Superior temporal gyrus (tissue), 1 donor: Measurements from ENCODE around the gene ATF3.
A peak's percentile ranks its signal among the peaks of the same experiment; 100 is the strongest.

Source experiments
- DNase-seq: peaks from one replicate; pipeline ENCODE4 v3.0.0-alpha.2; 2016; ENCODE audit errors: extremely low spot score

Gene ATF3, protein sequence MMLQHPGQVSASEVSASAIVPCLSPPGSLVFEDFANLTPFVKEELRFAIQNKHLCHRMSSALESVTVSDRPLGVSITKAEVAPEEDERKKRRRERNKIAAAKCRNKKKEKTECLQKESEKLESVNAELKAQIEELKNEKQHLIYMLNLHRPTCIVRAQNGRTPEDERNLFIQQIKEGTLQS

DNA sequence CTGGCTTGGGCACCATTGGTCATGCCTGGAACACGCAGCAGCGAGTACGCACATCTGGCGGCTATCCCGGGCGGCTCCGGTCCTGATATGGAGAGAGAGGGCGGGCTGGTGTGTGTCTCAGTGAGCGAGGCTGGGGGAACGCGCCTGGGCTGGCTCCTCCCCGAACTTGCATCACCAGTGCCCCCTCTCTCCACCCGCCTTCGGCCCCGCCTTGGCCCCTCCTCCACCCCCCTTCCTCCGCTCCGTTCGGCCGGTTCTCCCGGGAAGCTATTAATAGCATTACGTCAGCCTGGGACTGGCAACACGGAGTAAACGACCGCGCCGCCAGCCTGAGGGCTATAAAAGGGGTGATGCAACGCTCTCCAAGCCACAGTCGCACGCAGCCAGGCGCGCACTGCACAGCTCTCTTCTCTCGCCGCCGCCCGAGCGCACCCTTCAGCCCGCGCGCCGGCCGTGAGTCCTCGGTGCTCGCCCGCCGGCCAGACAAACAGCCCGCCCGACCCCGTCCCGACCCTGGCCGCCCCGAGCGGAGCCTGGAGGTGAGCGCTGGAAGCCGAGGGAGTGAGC is at the start of gene ATF3:
ATF3 (plus strand) TSS at position 370 of the 567 bp plus-strand sequence. CDS start 6,261 bp downstream, outside the sequence.
- peak; percentile 98 for DNase-seq

DNA sequence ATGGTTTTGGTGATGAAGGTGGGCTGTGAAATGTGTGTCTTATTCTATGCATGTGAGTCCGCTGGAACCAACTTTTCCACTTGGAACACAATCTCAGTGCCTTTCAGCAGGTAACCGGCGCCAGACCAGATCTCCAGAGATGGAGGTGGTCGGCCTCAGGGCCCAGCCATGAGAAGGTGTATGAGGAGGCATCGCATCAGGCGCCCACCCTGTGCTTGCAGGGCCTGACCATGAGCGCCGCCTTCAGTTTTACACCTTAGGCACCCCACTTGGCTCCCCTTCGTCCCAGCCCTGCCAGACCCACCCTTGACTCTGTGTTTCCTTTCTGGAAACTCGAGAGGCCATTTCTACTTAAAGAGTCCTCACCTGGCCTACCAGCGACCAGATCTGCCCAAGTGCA is 48.6 kb upstream of the ATF3 start:
- no peak for DNase-seq

DNA sequence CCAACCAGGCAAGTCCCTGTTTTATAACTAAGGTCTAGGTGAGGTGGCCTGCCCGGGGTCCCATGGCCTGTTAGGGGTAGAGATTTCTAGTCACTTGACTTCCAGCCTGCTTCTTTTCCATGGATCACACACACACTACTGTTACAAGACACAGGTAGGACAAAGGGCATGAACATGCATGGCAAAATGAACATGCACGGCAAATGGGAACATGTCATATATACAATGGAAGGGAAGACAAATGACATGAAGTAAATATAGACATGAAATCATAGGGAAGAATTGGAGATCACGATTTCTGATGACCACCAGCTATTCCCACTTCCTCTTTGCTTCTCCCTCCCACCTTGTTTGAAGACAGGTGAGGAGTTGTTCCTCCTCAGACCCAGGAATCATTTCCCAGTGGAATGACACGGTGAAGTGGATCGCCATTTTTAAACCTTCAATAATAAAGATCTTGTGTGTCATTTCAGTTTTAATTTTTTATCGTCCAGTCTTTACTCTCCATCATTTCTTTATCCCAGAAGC is 47.6 kb upstream of the ATF3 start:
- DNase-seq: no peak

DNA sequence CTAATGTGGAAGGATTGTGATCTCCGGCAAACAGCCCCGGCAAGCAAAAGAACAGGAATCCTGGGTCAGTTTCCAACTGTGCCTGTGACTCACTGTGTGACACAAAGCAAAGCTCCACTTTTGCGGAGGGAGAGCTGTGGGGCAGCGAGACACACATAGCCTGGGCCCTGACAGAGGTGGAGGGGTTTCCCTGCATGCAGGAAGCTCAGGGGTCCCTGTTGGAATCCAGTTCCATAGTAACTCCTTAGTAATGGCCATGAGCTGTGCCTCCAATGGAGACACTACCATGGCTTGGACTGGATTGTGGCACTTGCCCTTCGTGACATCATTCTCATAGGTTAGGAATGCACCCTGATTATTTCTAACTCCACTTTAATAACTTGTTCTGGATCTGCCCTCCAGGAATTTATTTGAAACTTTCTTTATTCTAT is 47.0 kb upstream of the ATF3 start:
- no peak for DNase-seq

DNA sequence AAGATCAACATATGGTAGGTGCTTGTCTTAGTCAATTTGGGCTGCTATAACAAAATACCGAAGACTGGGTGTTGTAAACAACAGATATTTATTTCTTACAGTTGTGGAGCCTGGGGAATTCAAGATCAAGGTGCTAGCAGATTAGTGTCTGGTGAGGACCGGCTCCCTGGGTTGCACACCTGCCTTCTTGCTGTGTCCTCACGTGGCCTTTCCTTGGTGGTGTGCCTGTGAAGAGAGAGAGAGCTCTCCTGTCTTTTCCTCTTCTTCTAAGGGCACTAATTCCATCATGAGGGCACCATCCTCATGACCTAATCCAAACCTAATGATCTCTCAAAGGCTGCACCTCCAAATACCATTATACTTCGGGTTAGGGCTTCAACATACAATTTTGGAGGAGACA is 45.8 kb upstream of the ATF3 start:
- no peak for DNase-seq

DNA sequence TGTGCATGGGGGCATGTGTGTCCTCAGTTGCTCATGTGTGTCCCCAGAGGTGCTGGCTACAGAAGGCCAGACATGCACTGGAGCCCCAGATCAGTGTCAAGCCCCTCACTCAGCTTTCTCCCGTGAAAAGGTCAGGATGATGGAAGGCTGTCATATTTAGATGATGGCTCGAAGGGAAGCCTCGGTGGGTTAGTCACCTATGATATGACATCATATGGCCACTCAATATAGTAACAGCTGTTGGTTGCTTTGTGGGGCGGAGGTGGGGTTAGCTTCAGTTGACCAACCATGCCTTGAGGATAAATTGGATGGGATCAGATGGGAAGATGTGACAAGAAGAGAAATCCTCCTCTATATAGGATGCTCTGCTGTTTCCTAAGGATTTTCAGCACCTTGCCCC is 43.5 kb upstream of the ATF3 start:
- no peak for DNase-seq

DNA sequence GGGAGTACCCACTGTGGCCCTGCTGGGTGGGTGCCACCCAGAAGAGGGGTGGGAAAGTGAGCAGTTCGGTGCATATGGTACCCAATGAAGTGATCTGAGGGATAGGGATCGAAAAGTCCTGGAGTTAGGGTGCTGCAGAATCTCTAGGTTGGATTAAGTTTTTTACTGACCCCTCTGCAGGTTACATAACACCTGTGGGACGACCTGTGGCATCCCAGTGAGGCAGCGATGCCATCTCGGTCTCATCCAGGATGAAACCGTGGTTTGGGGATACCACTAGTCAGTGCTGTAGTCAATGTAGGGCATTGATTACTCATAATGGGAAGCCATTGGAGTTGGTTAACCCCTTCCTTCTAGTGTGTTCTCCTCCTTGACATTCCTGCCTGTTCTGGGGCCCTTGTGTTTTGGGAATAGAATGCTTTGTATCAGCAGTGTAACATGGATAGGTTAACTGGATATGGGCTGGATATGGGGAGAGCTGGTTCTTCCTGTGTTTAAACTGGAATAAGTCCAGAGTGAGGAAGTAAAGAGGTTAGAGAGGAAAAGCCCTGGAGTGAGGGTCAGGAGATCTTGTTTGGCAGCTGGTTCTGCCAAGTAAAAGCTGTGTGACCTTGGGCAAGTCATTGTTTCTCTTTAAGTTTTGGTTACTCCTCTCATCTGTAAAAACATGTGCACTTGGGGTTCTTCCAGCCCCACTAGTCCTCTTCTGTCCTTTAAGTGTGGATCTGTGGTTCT is 42.8 kb upstream of the ATF3 start:
- DNase-seq: no peak

DNA sequence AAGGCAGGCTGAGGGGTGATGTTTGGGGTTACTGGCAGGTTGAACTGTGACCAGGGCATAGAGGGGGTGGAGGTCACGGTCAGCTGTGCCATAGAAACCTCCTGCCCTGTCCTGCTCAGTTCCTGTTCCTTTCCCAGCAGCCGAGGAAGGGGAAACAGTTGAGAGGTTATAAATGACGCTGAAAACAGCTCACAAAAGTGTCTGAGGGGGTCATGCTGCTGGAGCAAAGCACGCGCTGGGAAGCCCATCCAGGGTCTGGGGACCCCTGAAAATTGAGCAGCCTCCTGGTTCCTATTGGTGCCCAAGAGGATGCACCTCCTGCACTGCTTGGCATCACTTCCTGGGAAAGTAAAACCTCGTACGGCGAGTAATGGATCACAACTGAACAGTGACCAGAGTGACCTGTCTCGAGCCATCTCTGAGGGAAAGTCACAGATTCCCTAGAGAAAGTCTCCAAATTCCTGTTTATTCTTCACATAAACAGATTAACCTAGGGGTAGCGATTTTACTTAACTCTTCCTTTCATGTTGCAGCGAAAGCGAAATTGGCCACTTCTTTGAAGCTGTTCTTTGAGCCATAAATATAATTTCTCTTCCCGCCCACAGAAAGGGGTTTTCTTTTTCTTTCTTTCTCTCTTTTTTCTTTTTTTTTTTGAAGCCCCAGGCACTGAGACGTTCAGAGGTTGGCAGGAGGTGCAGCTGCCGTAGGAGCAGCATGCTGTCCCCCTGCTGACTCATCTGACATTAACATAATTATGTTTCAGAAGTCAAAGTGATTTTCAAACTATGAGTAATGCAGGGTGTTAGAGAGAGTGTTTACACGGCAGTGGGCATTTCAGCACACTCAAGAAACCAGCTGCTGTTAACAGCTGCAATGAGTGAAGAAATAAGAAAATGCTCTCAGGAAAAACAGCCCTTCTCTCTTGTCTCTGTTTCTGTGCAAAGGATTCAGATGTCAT is 41.8 kb upstream of the ATF3 start:
- peak; percentile 61 for DNase-seq

DNA sequence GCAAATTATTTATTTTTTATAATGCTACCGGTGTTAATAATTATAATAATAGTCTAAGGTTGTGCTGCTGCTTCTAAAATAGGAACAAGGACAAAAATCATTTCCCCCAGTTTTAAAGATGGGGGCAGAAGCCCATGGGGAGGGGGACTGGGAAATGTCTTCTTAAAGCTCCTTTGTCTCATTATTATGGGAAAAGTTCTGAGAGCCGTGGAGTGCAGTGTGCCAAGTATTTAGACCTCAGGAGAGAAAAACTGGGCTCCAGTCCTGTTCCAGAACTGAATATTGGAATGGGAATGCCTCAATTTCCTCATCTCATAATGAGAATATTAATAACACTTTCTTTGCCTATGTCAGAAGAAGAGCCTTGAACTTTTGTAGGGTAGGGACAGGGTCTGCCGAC is 40.9 kb upstream of the ATF3 start:
- no peak for DNase-seq

DNA sequence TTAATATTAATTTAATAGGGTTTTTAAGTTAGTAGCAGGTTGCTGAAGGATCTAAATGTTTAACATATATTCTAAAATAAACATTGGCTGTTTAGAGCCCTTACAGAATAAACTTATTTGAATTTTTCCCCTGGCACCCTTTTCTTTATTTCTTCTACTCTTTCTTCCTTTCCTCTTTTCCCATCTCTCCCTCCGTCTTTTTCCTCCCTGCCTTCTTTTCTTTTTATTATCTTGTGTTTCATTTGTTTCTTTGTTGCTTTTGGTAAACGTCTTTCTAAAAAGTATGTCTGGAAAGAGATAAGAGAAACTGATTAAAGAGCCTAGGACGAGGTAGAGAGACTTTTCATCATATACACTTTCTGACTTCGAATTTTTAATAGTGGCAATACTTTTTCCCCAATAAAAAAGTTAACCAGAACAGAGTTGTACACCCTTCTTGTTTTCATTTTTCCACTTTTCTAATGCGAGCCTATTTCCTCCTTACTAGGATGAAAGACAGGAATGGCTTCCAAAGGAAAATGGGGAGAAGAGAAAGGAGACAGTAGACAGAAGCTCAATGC is 39.5 kb upstream of the ATF3 start:
- DNase-seq: no peak

DNA sequence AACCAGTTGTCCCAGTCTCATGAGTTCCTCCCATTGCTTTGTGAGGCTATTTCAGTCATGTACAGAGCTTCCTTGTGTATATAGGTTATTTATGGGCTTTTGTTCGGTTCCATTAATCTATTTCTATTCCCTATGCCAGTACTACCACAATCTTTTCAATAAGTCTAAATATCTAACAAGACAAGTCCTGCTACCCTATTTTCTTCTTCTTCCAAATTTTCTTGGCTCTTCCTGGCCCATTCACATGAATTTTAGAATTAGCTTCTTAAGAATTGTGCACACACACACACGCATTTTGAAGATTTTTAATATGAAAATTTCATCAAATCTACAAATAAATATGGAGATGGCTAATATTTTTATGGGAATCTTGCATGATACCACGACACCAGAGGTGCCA is 33.8 kb upstream of the ATF3 start:
- no peak for DNase-seq

DNA sequence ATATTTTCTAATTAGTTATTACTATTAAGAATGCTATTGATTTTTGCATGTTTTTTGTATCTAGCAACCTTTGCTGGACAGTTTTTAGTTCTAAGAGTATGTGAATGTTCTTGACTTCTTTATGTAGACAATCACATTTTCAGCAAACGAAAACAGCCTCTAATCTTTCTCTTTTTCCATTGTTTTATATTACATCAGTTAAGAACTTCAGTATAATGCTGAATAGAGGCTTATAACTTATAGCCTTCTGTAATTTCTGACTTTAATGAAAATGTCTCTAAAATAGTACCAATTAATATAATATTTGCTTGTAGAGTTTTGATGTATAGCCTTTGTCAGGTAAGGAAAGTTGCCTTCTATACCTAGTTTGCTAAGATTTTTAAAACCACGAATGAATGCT is 33.2 kb upstream of the ATF3 start:
- DNase-seq: no peak

DNA sequence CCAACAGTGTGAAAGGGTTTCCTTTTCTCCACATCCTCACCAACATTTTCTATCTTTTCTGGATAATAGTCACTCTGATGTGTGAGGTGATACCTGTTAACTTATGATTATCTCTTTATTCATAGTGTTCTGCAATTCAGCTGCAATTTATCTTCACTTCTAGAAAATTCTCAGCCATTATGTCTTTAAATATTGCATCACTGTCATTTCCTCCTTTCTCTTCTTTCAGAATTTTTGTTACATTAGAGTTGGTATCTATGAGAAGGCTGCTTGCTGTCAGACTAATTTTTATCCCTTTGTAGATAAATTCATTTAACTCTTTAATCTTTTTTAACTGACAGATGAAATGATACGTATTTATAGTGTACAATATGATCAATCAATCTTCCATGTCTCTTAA is 30.5 kb upstream of the ATF3 start:
- DNase-seq: no peak

DNA sequence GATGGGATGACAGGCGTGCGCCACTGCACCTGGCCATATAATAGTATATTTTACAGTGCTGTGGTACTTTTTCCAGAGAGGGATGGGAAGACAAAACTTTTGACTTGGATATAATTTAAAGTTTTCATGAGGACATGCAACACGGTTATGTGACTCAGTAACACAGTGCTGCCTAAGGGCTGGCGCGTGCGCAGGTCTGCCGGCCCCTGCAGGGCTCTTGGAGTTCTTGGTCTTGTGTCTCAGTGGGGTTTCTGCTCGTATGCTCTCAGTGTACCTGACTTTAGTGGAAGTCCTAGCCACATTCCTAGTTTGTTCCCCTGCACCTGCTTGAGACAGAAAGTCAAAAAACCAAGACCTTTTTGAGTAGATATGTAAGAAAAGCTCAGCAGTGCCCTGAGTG is 27.5 kb upstream of the ATF3 start:
- DNase-seq: no peak

DNA sequence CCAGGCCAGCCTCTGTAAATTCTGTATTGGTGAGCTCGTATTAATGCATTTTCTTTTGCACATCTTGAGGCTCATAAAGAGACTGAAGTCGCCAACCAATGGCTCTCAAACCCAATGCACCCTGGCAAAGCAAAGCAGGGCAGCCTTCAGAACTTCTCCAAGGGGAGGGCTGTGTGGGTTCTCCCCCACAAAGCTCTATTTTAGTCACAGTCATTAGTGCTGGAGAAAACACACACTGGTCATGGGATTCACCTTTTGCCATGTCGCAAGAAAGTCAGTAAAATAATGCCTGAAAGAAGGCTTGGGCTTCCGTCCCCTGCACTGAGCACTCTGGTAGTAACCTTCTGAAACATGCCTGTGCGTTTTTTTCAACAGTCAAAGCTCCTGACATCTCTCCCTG is 26.3 kb upstream of the ATF3 start:
- no peak for DNase-seq

DNA sequence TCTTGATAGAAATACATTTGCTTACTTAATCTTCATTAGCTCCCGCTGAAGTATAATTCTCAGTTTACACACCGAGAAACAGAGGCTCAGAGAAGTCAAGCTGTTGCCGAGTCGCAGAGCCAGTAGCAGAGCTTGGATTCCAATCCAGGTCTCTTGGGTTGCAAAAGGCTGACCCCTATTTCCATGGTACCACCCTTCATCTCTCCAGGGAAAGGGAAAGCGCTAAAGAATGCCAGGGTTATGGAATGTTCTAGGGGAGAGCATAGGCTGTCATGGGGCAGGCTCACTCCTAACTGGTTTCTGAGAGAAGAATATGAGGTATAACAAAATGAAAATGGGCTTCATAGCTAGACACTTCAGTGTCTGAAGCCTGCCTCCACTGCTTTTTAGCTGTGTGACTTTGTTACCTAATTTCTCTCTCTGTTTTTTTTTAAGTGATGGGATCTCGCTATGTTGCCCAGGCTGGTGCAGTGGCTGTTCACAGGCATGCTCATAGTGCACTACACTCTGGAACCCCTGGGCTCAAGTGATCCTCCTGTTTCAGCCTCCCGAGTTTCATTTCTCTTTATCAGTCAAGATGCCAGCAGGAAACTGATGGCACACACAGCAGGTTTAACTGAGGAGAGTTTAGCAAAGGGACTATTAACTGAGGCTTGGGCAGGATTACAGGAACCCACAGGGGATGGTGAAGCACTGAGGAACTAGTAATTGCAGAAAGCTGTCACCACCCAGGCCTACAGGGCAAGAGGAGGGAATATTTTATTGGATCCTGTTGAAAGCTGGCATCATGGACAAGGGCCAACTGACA is 25.5 kb upstream of the ATF3 start:
- DNase-seq: no peak

DNA sequence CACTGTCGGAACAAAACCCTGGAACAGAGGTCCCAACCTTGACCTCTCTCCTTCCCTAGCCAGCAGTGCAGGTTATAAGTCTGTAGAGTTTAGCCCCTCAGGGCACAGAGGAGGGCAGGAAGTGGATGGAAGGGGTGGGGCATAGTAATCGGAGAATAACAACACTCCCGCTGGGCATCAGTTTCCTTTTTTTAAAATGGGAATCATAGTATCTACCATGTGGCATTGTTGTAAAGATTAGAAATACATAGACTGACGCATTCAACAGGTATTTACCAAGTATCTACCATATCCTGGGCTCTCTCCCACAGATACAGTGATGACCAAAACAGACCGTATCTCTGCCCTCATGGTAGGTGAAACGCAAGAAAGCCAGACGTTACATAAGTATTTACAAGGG is 24.9 kb upstream of the ATF3 start:
- DNase-seq: no peak

DNA sequence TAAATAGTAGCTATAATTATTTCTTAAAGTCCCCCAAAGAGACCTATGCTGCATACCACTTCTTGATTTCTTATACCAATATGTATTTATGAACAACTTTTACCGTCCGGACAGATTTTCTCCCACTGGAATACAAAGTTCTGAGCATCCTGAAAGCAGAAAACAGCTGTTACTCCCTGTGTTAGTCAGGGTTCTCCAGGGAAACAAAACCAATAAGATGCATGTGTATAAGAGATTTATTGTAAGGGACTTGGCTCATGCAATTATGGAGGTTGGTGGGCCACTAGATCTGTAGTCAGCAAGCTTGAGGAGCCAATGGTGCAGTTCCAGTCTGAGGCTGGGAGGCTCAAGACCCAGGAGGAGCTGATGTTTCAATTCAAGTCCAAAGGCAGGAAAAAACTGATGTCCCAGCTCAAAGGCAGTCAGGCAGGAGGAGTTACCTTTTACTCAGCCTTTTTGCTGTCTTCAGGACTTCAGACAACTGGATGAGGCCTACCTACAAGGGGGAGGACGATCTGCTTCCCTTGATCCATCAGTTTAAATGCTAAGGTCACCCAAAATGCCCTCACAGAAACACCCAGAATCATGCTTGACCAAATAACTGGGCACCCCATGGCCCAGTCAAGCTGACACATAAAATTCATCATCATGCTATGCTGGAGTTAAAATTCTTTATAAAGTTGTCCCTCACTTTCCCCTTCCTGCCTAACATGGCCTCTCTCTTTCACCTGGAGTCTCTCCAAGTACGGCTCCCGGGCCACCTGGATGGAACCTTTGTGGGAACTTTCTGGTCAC is 24.3 kb upstream of the ATF3 start:
- DNase-seq: no peak

DNA sequence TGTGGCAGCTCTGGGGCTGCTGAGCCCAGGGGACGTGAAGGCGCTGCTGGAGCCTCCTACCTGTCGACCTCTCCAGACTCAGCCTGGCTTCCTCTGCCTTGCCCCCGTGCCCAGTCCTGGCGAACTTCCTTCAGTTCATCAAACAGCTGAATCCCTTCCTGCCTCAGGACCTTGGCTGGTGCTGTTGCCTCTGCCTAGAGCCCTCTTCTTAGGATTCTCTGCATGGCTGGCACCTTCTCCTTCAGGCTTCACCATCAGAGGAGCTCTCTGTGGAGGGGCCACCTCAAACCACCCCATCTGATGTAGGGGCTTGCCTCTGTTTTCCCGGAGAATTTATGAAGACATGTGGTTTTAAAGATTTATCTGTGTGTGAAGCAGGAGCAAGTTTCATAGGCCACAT is 23.4 kb upstream of the ATF3 start:
- no peak for DNase-seq
